PC-3 (cell line): ENCODE measurements around the gene LRIT1. TPM values are rescaled to one million over a fixed set of nuclear protein-coding genes. Genes with fewer than 3 reads are reported as not detected.

Source experiments
- ATAC-seq: fragments of 200-7000 bp; cut with Tn5 transposase; 2 replicates; pipeline ENCODE4 v1.9.1; 2020; ENCODE audit warnings: mild to moderate bottlenecking, moderate library complexity
- BruUV-seq: library from RNA; stranded (reverse); fragments of 400-500 nt; replicated peaks from 2 replicates; lab custom pipeline; 2021; lab: Mats Ljungman, UMichigan
- CTCF ChIA-PET: fragments of 300-600 bp; sonication (Branson Sonifier 250); formaldehyde crosslinking; loops from one replicate; lab custom pipeline; 2022; ENCODE audit warnings: antibody characterized with exemption; lab: Charles Lee
- POLR2A ChIA-PET: fragments of 300-600 bp; sonication (Branson Sonifier 250); formaldehyde crosslinking; loops from one replicate; lab custom pipeline; 2022; ENCODE audit warnings: antibody characterized with exemption; ENCODE audit not compliant: unreplicated experiment; lab: Charles Lee
- DNase-seq: peaks from one replicate; pipeline ENCODE4 v3.0.0-alpha.2; 2015
- H2AFZ ChIP-seq: fragments of 300-600 bp; sonication (generic); 2 replicates; pipeline ENCODE4 v1.6.0; 2016; ENCODE audit warnings: antibody characterized with exemption, low read length
- H3F3A ChIP-seq: fragments of 300-600 bp; sonication (generic); one replicate; pipeline ENCODE4 v1.6.0; 2017; ENCODE audit warnings: antibody characterized with exemption, low read length, control low read depth, mild to moderate bottlenecking; ENCODE audit not compliant: unreplicated experiment
- H3K27ac ChIP-seq: fragments of 300-600 bp; sonication (generic); 2 replicates; pipeline ENCODE4 v1.5.1; 2016; ENCODE audit warnings: mild to moderate bottlenecking, low read length
- H3K27me3 ChIP-seq: fragments of 300-600 bp; sonication (generic); 2 replicates; pipeline ENCODE4 v1.6.1; 2016; ENCODE audit warnings: low read length, mixed read lengths
- H3K36me3 ChIP-seq: fragments of 300-600 bp; sonication (generic); 2 replicates; pipeline ENCODE4 v1.6.1; 2016; ENCODE audit warnings: low read depth, mixed run types, low read length, mixed read lengths
- H3K4me1 ChIP-seq: fragments of 300-600 bp; sonication (generic); 2 replicates; pipeline ENCODE4 v1.5.1; 2016; ENCODE audit warnings: low read length; ENCODE audit not compliant: insufficient read depth
- H3K4me2 ChIP-seq: fragments of 300-600 bp; sonication (generic); 2 replicates; pipeline ENCODE4 v1.6.0; 2016; ENCODE audit warnings: low read length
- H3K4me3 ChIP-seq: fragments of 300-600 bp; sonication (generic); 2 replicates; pipeline ENCODE4 v1.5.1; 2016; ENCODE audit warnings: mild to moderate bottlenecking, low read length, mixed read lengths
- H3K79me2 ChIP-seq: fragments of 300-600 bp; sonication (generic); 2 replicates; pipeline ENCODE4 v1.6.1; 2017; ENCODE audit warnings: low read length, mixed read lengths
- H3K9ac ChIP-seq: fragments of 300-600 bp; sonication (generic); 2 replicates; pipeline ENCODE4 v1.6.0; 2016; ENCODE audit warnings: mild to moderate bottlenecking, low read length
- H3K9me2 ChIP-seq: fragments of 300-600 bp; sonication (generic); replicated peaks from 2 replicates; pipeline ENCODE4 v1.6.1; 2016; ENCODE audit warnings: mixed run types, low read length, mixed read lengths
- H3K9me3 ChIP-seq: fragments of 300-600 bp; sonication (generic); 2 replicates; pipeline ENCODE4 v1.6.1; 2016; ENCODE audit warnings: low read length, mixed read lengths
- H4K20me1 ChIP-seq: fragments of 300-600 bp; sonication (generic); 2 replicates; pipeline ENCODE4 v1.6.1; 2016; ENCODE audit warnings: low read length, mixed read lengths
- EZH2 ChIP-seq: fragments of 300-600 bp; sonication (generic); IDR thresholded peaks from one replicate; pipeline ENCODE4 v1.6.1; 2017; ENCODE audit warnings: antibody characterized with exemption, mild to moderate bottlenecking, low read length; ENCODE audit not compliant: unreplicated experiment
- EZH2phosphoT487 ChIP-seq: fragments of 300-600 bp; sonication (generic); IDR thresholded peaks from 2 replicates; pipeline ENCODE4 v1.6.1; 2018; ENCODE audit warnings: mild to moderate bottlenecking, antibody characterized with exemption, low read length, borderline replicate concordance
- intact Hi-C: fragments of 100-400 bp; cut with micrococcal nuclease; formaldehyde crosslinking; loops from 2 replicates; pipeline ENCODE4 v1.9.0; 2023
- total RNA-seq: library from RNA; depleted of rRNA; stranded (reverse); fragments of >200 nt; gene quantifications from 2 replicates; pipeline ENCODE4 v1.2.3, GENCODE V29; 2014
- TF ChIP-seq, protein P1 (sequence below): fragments of 300-600 bp; sonication (generic); conservative IDR thresholded peaks from 2 replicates; pipeline ENCODE4 v1.5.1; 2017; ENCODE audit warnings: antibody characterized with exemption, low read depth, mild to moderate bottlenecking, low read length

LRIT1 gene
- total RNA-seq, 1 experiment from 2014 or later, result not detected

DNA sequence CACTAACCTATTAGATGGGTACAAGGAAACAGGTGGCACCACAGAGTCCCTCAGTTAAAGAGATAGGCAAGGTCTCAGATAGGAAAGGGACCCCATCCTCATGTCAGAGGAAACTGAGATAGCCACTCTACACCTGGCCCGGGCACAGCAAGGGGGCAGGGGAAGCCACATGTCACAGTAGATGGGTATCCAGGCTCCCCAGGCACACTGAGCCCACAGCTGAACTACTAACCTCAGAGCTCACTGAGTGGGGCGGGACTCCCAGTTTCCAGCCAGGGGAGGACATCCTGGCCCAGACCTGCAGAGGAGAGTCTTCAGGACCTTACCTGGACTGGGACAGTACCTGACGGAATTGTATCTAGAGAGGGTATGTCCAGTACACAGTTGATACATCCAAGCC, 50.7 kb downstream of the LRIT1 start:
- Histone ChIP-seq H3K9me2 (no peaks in the 10 kb centered on the region), H3K4me2 (no peak overlapping the region), H3K27ac (no peak overlapping the region), H3K79me2 (no peaks in the 10 kb centered on the region), H3K9ac (no peak overlapping the region), H3F3A (no peaks in the 10 kb centered on the region), H3K4me3 (no peak overlapping the region), H2AFZ (no peak overlapping the region), H3K9me3 (no peaks in the 10 kb centered on the region), H4K20me1 (no peaks in the 10 kb centered on the region), H3K4me1 (no peaks in the 10 kb centered on the region), H3K27me3 (peaks cover 42% of the 10 kb centered on the region), H3K36me3 (no peaks in the 10 kb centered on the region)
- TF ChIP-seq, protein P1, sequence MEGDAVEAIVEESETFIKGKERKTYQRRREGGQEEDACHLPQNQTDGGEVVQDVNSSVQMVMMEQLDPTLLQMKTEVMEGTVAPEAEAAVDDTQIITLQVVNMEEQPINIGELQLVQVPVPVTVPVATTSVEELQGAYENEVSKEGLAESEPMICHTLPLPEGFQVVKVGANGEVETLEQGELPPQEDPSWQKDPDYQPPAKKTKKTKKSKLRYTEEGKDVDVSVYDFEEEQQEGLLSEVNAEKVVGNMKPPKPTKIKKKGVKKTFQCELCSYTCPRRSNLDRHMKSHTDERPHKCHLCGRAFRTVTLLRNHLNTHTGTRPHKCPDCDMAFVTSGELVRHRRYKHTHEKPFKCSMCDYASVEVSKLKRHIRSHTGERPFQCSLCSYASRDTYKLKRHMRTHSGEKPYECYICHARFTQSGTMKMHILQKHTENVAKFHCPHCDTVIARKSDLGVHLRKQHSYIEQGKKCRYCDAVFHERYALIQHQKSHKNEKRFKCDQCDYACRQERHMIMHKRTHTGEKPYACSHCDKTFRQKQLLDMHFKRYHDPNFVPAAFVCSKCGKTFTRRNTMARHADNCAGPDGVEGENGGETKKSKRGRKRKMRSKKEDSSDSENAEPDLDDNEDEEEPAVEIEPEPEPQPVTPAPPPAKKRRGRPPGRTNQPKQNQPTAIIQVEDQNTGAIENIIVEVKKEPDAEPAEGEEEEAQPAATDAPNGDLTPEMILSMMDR, result no peak
- TF ChIP-seq EZH2, result no peak
- no peak for TF ChIP-seq EZH2phosphoT487
- no TSS peak for BruUV-seq
- intact Hi-C loops, result no loop called here
- DNase-seq (no peak), ATAC-seq (no peak)
- ChIA-PET CTCF (no interaction called here), POLR2A (no interaction called here)

DNA sequence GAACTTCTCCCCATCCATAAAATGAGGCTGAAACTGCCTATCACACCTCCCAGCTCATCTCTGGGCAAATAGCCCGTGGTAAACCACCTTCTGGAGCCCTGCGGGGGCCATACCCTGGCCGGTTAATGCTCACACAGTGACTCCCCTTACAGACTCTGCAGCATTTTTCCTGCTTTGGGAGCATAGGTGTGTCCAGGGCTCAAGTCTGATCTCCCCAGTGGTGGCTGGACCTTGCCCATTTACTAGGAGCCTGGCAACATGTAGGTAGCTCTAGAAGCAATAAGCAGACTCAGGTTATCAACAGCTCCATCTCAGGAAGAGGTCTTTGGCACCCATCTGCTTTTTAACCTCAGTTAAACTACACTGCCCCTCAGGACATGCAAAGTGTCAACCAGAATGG, 52.5 kb downstream of the LRIT1 start:
- Histone ChIP-seq H2AFZ (no peak overlapping the region), H3K4me1 (no peaks in the 10 kb centered on the region), H3K4me2 (no peak overlapping the region), H4K20me1 (no peaks in the 10 kb centered on the region), H3F3A (no peaks in the 10 kb centered on the region), H3K9me3 (no peaks in the 10 kb centered on the region), H3K36me3 (no peaks in the 10 kb centered on the region), H3K27me3 (peaks cover 24% of the 10 kb centered on the region), H3K4me3 (no peak overlapping the region), H3K79me2 (no peaks in the 10 kb centered on the region), H3K27ac (no peak overlapping the region), H3K9ac (no peak overlapping the region), H3K9me2 (no peaks in the 10 kb centered on the region)
- BruUV-seq, result no TSS peak
- DNase-seq (no peak), ATAC-seq (no peak)
- ChIA-PET CTCF (no interaction called here), POLR2A (no interaction called here)
- intact Hi-C loops, result no loop called here
- TF ChIP-seq EZH2, result no peak
- TF ChIP-seq, protein P1, result no peak
- no peak for TF ChIP-seq EZH2phosphoT487

DNA sequence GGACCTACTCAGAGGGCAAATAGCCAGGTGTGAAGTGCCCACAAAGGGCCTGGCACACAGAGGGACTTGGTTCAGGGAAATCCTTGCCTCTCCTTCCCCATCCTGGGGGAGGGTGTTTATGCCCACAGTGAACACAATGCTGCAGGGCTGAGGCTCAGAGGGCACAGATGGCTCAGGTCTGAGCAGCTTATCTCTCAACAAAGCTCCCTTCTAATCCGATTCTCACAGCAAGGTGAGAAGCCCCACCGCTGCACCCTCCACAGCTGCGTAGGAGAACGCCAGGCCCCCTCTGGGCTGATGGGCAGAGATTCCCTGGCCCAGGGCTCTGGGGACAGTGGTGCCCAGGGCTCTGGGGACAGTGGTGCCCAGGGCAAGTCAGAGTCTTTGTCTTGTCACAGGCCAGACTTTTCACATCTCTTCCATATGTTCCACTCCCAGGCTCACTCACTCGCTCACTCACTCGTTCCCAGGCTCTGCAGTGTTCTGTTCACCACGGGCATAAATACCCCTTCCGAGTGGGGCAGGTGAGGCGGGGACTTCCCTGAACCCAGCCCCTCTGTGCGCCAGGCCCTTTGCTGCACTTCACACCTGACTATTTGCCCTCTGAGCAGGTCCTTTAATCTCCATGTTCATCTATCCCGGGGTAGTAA, 55.7 kb downstream of the LRIT1 start:
- no peaks in the 10 kb centered on the region for H3K9me2 ChIP-seq
- no peaks in the 10 kb centered on the region for H4K20me1 ChIP-seq
- H3F3A ChIP-seq, result no peaks in the 10 kb centered on the region
- BruUV-seq, result no TSS peak
- no peak overlapping the region for H3K27ac ChIP-seq
- ChIA-PET CTCF (no interaction called here), POLR2A (no interaction called here)
- no peak overlapping the region for H3K4me3 ChIP-seq
- H3K9me3 ChIP-seq, result no peaks in the 10 kb centered on the region
- ATAC-seq (no peak), DNase-seq (no peak)
- H2AFZ ChIP-seq, result no peak overlapping the region
- no peak overlapping the region for H3K4me2 ChIP-seq
- TF ChIP-seq EZH2, result no peak
- TF ChIP-seq, protein P1, result no peak
- no peak for TF ChIP-seq EZH2phosphoT487
- no peaks in the 10 kb centered on the region for H3K36me3 ChIP-seq
- no peaks in the 10 kb centered on the region for H3K79me2 ChIP-seq
- H3K4me1 ChIP-seq, result no peaks in the 10 kb centered on the region
- H3K9ac ChIP-seq, result no peak overlapping the region
- intact Hi-C loops, result no loop called here
- H3K27me3 ChIP-seq, result no peaks in the 10 kb centered on the region
